Muscle of arm (tissue), 12 donors: Measurements from ENCODE around the gene PPP2R5C. TPM values are rescaled to one million over a fixed set of nuclear protein-coding genes. Genes with fewer than 3 reads are reported as not detected.

Source experiments
- DNase-seq: peaks from one replicate; pipeline ENCODE4 v3.0.0-alpha.2; 2013
- polyA plus RNA-seq, 12 donors: library from polyadenylated mRNA; unstranded; fragments of 120-200 nt; gene quantifications; one replicate each; pipeline ENCODE4 v1.2.1, GENCODE V29; 2013; ENCODE audit not compliant: insufficient read length in 12 of 12

Gene PPP2R5C
- polyA plus RNA-seq, 12 donors = 59.5 to 103 (median 74.5) TPM; not detected in 1

- no peak for DNase-seq
Measured at GRCh38 chr14:101915871-101916815, 154.6 kb downstream of the PPP2R5C start.

DNA sequence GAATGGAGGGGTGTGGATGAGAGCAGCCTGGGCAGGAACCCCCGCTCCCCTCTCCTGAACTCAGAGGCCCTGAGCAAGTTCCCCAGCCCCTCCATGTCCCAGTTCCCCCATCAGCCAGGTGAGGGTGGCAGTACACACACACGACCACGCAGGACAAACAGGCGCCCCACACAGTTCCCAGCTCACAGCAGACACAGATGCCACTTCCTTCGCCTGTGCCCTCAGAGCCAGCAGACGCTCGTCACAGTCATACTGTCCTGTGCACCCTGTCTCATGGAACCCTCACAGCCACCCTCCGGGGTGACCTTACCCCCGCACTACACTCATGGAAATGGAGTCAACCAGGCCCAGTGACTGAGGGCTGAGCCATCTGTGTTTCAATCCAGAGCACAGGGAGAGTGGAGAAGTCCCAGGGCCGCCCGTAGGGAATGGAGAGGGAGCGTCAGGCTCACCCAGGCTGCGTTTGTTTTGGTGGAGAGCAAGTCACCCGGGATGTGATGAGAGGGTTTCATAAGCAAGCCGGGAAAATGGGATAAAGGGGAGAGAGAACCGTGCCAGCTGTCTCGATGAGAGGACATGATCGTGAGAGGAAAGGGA, 155.4 kb downstream of the PPP2R5C start:
- no peak for DNase-seq

DNA sequence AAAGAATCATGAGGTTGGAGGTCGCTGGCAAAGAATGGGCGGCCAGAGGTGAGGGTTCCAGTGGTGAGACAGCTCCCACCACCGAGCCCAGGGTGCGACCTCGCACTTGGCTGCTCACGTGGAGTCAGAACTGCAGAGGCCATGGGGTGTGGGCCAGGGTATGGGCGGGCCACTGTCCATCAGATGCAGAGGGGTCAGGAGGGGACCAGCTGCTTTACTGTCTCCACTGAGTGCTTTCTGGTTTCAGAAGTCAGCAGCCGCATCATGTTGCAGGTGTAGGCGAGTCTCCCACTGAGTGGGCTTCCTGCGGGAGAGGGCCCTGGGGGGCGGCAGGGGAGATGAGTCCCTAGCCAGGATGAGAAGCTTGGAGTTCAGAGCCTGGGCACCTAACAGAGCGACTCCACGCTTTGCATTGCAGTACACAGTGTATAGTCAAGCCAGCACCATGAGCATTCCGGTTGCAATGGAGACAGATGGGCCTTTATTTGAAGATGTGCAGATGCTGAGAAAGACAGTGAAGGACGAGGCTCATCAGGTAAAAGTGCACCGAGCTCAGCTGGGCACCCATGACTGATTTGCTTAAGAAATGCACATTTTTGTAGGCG, 156.0 kb downstream of the PPP2R5C start:
- no peak for DNase-seq

GRCh38 chr14:101918065-101918989, 156.8 kb downstream of the PPP2R5C start:
- DNase-seq = no peak

DNA sequence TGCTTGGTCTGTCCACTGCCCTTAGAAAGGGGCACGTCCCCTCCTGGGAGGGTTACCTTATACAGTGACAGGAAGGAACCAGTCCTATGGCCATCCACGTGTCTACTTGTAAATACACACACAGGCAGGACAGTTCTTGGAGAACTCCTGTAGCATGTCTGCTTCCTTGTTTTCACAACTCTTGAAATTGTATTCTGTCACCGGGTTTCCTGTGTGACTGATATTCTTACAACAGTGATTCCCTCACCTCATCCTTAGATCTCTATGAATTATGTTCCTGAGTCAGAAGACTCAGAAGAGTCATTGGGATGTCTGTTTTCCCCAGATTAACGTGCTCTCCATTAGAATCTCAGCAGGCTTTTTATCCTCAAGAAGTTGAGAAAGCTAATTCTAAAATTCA, 158.8 kb downstream of the PPP2R5C start:
- no peak for DNase-seq

- DNase-seq = no peak
Measured at GRCh38 chr14:101922866-101923265, 161.4 kb downstream of the PPP2R5C start.

DNA sequence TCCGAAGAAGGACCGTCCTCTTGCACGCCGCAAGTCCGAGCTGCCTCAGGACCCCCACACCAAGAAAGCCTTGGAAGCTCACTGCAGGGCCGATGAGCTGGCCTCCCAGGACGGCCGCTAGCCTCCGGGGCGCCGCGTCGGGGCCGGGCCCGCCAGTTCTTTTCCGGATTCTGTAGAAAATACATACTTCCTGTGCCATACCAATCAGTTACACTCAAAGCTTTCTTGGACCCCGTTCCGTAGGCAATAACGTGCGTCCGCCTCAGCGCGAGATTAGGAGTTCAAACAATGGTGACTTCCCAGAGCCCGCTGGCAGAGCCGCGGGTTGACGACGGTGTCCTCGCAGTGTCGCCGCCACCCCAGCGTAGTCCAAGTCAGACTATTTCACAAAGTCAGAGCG, 163.6 kb downstream of the PPP2R5C start:
- DNase-seq = no peak

DNA sequence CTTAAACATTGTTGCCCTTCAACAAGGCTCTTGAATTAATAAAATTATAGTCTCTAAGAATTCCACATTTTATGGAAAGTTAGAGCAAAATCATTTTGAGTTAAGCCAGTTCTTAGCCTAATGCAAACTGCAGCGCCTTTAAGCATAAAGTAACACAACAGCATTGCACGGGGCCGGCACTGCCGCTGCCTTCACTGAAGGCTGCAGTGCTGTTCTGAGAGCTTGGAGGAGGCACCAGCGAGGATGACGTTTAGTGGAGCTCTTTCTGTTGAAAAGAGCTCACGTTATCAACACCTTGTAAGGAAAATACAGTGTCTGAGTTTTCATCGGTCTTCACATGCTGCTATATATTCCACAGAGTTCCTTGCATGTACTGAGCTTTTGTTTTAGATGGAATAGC, 164.6 kb downstream of the PPP2R5C start:
- no peak for DNase-seq

DNA sequence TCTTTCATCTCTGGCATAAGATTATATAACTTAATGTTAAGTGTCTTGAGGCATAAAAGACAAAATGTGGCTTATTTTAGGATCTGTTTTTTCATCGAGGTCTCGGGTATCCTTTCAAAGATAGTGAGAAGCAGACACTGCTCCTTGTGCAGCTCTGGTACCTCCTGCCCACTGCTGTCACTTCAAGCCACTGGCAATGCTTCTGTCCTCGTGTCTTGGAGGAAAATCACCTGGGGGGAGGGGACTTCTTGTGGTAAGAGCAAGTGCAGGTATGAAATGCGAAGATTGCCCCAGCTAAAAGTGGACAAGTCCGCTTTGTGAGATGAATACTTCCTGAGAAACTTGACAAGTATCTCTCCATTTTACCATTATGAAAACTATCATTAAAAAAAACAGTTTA, 165.1 kb downstream of the PPP2R5C start:
- no peak for DNase-seq

DNA sequence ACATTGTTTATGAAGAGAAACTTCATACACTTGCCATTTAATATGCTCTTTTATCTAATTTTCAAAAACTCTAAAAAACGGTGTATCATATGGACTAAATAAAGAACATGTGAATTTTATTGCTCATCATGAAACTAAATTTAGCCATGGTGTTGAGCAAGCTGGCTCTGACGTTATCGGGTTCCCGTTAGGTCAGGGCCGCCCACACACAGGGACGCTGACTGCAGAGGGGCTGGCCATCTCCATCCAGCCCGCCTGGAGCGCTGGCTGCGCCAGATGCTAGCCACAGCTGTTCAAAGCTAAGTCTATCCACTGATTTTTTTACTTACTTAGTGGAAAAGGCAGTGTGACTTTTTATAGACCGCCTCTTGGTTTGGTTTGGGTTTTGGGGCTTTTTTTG, 166.3 kb downstream of the PPP2R5C start:
- peak; percentile 87 for DNase-seq

DNA sequence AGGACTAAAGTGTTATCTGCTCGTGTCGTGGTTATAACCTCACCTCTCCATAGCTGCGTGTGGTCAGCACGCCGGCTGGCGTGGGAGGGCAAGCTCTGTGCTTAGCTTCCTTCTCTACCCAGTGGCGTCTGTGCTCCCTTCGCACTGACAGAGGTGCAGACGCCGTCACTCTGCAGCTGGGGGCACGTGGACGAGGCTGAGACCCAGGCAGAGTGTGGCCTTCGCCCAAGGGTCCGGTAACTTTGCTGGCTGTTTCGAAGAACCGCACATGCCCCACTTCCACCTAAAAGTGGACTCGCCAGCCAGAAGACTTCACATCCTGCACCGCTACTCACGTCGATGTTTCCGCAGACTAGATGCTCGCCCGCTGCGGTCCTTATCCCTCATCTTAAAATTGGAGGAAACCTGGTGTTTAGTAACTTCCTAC, 166.9 kb downstream of the PPP2R5C start:
- DNase-seq = no peak

GRCh38 chr14:101929096-101929495, 167.6 kb downstream of the PPP2R5C start:
- no peak for DNase-seq

GRCh38 chr14:101929946-101930345, 168.4 kb downstream of the PPP2R5C start:
- no peak for DNase-seq

GRCh38 chr14:101932673-101933072, 171.2 kb downstream of the PPP2R5C start:
- no peak for DNase-seq

GRCh38 chr14:101933209-101933608, 171.7 kb downstream of the PPP2R5C start:
- no peak for DNase-seq

GRCh38 chr14:101934601-101935150, 173.2 kb downstream of the PPP2R5C start:
- no peak for DNase-seq

DNA sequence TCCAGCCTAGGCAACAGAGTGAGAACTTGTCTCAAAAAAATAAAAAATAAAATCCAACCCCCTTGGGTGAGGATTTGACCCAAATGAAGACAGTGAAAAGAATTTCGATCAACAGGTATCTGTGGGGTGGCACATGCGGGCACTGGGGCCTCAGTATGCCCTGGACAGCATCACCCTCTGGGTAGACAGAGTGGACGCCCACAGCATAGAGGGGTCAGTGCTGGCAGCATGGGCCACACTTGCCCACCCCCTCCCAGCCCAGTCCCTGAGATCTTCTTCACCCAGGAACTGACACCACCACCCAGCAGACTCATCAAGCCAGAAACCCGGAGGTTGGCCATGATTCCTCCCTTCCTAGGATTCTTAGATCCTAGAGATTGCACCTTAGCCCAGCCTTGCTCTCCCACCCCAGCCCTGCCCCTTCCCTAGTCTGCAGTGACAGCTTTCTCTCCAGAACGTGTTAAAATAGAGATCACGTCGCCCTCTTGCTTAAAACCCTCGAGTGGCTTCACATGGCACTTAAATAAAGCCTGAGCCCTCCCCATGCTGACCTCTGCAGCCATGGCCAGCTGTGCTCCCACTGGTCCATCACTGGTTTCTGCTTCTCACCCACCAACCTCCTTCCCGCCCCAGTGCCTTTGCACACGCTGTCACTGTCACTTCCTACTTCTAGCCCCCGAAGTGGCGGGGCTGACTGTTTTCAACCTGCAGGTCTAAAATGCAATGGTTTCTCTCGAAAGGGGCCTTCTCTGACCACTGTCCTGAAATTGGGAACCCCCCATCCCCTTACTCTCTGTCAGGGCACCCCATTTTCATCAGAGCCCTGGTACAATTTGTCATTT, 176.6 kb downstream of the PPP2R5C start:
- DNase-seq = no peak

DNA sequence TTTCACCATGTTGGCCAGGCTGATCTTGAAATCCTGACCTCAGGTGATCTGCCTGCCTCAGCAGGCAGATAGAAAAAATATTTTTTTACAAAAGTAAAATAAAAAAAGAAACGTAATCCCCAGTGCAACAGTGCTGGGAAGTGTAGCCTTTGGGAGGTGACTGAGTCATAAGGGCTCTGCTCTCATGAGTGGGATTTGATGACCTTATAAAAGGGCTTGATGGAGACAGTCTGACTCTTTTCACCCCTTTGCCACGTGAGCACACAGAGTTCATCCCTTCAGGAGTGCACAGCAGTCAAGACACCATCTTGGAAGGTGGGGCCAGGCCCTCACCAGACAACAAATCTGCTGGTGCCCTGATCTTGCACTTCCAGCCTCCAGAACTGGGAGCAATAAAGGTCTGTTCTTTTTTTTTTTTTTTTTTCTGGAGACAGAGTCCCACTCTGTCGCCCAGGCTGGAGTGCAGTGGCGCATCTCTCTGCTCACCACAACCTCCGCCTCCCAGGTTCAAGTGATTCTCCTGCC, 178.2 kb downstream of the PPP2R5C start:
- no peak for DNase-seq

DNA sequence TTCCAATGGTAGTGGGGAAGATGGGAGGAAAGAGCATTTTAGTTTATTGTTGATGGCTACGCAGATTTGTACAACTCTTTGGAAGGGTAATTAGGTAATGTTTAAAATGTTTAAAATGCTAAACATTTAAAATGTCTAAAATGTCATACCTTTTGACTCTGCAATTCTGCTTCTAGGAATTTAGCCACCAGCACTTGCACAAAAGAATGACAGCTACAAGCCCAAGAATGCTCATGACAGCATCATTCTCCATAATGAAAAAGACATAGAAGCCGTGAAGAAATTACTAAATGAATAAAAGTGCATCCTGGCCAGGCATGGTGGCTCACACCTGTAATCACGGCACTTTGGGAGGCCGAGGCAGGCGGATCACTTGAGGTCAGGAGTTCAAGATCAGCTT, 182.9 kb downstream of the PPP2R5C start:
- DNase-seq = no peak

DNA sequence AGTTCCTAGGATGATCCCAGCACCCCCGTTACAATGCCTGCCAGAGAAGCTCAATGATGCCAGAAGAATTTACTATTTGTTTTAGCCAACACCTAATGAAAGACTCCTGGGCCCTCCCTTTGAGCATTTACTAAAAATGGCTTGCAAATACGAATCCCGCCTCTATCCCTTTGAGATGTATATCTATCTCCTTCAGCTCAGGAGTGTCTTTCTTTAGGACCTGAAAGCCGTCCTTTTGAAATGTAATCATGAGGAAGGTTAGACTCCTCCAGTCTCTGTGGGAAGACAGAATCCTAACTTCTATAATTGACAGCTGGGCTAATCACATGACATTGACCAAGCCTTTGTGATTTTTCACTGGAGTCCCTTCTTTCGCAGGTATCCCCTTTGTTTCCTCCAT, 183.7 kb downstream of the PPP2R5C start:
- no peak for DNase-seq
